Kidney (tissue), 14 donors: ENCODE results near the gene GRPEL2. TPM values are rescaled to one million over a fixed set of nuclear protein-coding genes. Genes with fewer than 3 reads are reported as not detected.

Experiments
- DNase-seq, 5 donors: peaks; one replicate each; pipeline ENCODE4 v3.0.0-alpha.2; 2013 to 2020
- FAIRE-seq: peaks from 2 replicates; lab custom pipeline; 2012; peaks lifted over from hg19 to GRCh38; lab: Jason Lieb, UNC
- H3K27ac ChIP-seq, 2 donors: one replicate each; pipeline ENCODE4 v1.7.0; 2013; ENCODE audit warnings: low read depth in 2 of 2, low read length in 2 of 2, inconsistent platforms in 1 of 2
- H3K27me3 ChIP-seq: one replicate; pipeline ENCODE4 v1.7.1; 2013; ENCODE audit warnings: low read length, inconsistent platforms; ENCODE audit not compliant: control insufficient read depth, insufficient read depth
- H3K36me3 ChIP-seq, 3 donors: one replicate each; pipeline versions ENCODE4 v1.7.0 to v1.7.1; 2013; ENCODE audit warnings: low read length in 3 of 3, control low read depth in 1 of 3, inconsistent platforms in 1 of 3; ENCODE audit not compliant: insufficient read depth in 3 of 3, control insufficient read depth in 2 of 3
- H3K4me1 ChIP-seq, 3 donors: one replicate each; pipeline versions ENCODE4 v1.7.0 to v1.7.1; 2013; ENCODE audit warnings: low read length in 3 of 3, inconsistent platforms in 1 of 3, low read depth in 1 of 3; ENCODE audit not compliant: control insufficient read depth in 2 of 3, insufficient read depth in 2 of 3
- H3K4me3 ChIP-seq, 3 donors: one replicate each; pipeline versions ENCODE4 v1.7.0 to v1.8.1; 2013; ENCODE audit warnings: low read length in 3 of 3, control low read depth in 1 of 3, inconsistent platforms in 1 of 3
- H3K9ac ChIP-seq, 3 donors: one replicate each; pipeline versions ENCODE4 v1.7.0 to v1.7.1; 2013; ENCODE audit warnings: low read length in 3 of 3, control low read depth in 1 of 3, inconsistent platforms in 1 of 3
- H3K9me3 ChIP-seq, 3 donors: one replicate each; pipeline versions ENCODE4 v1.7.0 to v1.7.1; 2013; ENCODE audit warnings: low read length in 3 of 3, control low read depth in 1 of 3, inconsistent platforms in 1 of 3; ENCODE audit not compliant: control insufficient read depth in 2 of 3, insufficient read depth in 1 of 3
- CTCF ChIP-seq: IDR thresholded peaks from 3 replicates; pipeline ENCODE4 v1.5.1; 2012; ENCODE audit warnings: mild to moderate bottlenecking, moderate library complexity, borderline replicate concordance; ENCODE audit not compliant: insufficient read depth; ENCODE audit errors: extremely low read depth
- intact Hi-C: fragments of 100-400 bp; cut with DNase I; formaldehyde crosslinking; loops from one replicate; pipeline ENCODE4 v1.11.1; 2022
- polyA plus RNA-seq: library from polyadenylated mRNA; stranded (reverse); fragments of 350-450 nt; fragmentation: Illumina TruSeq; extraction: RNeasy Lipid Tissue Mini Kit (QIAGEN cat#74804); gene quantifications from one replicate; pipeline ENCODE4 v1.2.3, GENCODE V29; 2014; ENCODE audit warnings: low read depth, low replicate concordance; ENCODE audit not compliant: insufficient read depth
- total RNA-seq: library from RNA; stranded (reverse); fragmentation: NEBNext Ultra II Directional; extraction: Animal tissue kit (Norgen Biotek cat#: 25700); gene quantifications from one replicate; pipeline ENCODE4 v1.2.1, GENCODE V29; 2021
- donor health status: control.
- donor health status: control.
- donor health status: control.
- donor health status: control.
- donor health status: control.
- donor health status: DM: yes; HTN: yes; CAD: no.
- donor health status: Normal renal cell carcinoma (clear cell type).

The GRPEL2 gene
- total and polyA plus RNA-seq, 2 donors from 2014 or later = 7.6 to 16.9 TPM

DNA sequence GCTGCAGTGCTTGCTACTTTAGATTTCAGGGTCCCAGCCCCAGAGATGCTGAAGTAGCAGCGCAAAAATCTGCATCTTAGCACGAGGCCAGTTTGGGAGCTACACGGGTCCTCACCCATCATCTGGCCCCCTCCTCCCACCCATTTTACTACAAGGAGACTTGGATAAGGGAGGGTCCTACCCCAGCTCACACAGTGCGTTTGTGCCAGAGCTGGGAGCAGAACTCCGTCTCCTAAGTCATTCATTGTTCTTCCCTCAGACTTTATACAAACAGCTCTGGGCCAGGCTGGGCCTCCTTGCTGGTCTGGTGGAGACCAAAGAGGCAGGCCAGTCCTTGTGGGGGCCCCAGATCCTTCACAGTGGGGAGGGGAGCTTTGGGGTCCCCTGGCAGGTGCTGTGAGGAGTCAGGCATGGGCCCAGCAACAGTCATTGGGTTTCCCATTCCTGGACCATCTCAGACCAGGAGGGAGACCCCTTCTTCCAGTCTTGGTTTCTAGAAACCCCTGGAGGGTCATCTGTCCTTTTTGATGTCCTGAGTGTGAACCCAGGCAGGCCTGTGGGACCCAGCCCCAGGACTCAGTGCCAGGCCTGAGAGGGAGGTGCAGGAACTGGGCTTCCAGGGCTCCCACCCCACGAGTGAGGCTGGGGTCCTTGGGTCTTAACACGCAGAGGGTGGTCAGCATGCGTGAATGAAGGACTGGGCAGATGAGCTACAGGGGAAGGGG lies 36.1 kb downstream of the GRPEL2 start:
- DNase-seq = no peak
- peak overlapping the region in 1 of 3 donors; percentile 26 for H3K9ac ChIP-seq
- peak overlapping the region; percentile 53 to 79 for H3K27ac ChIP-seq
- no peaks in the 10 kb centered on the region for H3K36me3 ChIP-seq
- peaks cover 0 to 10% (median 9%) of the 10 kb centered on the region in 3 donors for H3K4me1 ChIP-seq
- intact Hi-C loops = no loop called here
- no peak overlapping the region for H3K4me3 ChIP-seq
- FAIRE-seq = no peak
- H3K9me3 ChIP-seq = no peaks in the 10 kb centered on the region
- H3K27me3 ChIP-seq = no peaks in the 10 kb centered on the region
- no peak for TF ChIP-seq CTCF

GRCh38 chr5:149381986-149382338 lies 36.7 kb downstream of the GRPEL2 start:
- Histone ChIP-seq H3K9me3 (no peaks in the 10 kb centered on the region), H3K36me3 (no peaks in the 10 kb centered on the region), H3K9ac (no peak overlapping the region), H3K4me3 (no peak overlapping the region), H3K27ac (peak overlapping the region; percentile 53 to 79), H3K4me1 (peaks cover 0 to 10% (median 9%) of the 10 kb centered on the region in 3 donors), H3K27me3 (no peaks in the 10 kb centered on the region)
- intact Hi-C loops = no loop called here
- peak; percentile 84 to 90 (median 90) for DNase-seq
- TF ChIP-seq CTCF = peak; percentile 93
- FAIRE-seq = no peak

GRCh38 chr5:149382517-149383220 lies 37.4 kb downstream of the GRPEL2 start:
- DNase-seq = no peak
- Histone ChIP-seq H3K27me3 (no peaks in the 10 kb centered on the region), H3K4me1 (peaks cover 0 to 10% (median 9%) of the 10 kb centered on the region in 3 donors), H3K9me3 (no peaks in the 10 kb centered on the region), H3K36me3 (no peaks in the 10 kb centered on the region), H3K27ac (peak overlapping the region; percentile 51 to 84), H3K9ac (peak overlapping the region in 1 of 3 donors; percentile 34), H3K4me3 (no peak overlapping the region)
- no peak for TF ChIP-seq CTCF
- intact Hi-C loops = no loop called here
- no peak for FAIRE-seq
